ENCODE results near the gene CEP95.
"Not testable (repeated sequence)": the region's sequence is repeated elsewhere in the genome, so short reads cannot be mapped to it uniquely, and the experiment has no call there.

The CEP95 gene, protein sequence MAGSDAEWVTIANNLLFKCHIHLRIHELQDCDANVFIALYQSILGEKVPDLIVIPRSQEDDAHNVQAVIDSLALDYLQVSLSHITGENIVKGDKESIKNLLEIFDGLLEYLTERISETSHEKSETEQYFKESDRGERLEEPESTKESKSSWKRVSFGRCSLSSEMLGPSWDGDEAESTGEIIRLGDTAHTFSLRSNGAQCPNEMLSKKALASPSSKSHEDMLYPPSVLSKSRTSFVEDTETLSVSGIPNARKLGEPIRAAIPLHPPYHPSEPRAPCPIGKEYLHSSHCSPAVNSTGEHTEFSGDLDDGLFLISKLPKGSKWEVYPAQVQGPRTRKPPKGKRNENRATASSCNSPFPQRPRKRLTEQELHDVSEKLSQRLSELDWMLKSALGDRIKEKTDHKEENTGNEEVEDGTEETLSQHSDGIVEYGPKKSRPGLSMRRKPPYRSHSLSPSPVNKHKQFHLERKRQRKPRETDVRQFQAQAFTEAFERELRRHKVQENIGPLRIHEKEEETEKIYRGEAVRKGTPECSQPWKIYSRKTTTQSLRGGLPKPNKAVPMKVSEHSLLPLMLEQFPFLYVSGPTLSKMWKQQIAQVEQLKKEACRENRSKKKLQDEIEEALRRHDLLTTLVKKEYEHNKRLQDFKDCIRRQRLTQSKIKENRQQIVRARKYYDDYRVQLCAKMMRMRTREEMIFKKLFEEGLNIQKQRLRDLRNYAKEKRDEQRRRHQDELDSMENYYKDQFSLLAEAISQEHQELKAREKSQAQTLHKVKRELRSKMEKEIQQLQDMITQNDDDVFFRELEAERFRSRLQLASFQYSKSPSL

DNA sequence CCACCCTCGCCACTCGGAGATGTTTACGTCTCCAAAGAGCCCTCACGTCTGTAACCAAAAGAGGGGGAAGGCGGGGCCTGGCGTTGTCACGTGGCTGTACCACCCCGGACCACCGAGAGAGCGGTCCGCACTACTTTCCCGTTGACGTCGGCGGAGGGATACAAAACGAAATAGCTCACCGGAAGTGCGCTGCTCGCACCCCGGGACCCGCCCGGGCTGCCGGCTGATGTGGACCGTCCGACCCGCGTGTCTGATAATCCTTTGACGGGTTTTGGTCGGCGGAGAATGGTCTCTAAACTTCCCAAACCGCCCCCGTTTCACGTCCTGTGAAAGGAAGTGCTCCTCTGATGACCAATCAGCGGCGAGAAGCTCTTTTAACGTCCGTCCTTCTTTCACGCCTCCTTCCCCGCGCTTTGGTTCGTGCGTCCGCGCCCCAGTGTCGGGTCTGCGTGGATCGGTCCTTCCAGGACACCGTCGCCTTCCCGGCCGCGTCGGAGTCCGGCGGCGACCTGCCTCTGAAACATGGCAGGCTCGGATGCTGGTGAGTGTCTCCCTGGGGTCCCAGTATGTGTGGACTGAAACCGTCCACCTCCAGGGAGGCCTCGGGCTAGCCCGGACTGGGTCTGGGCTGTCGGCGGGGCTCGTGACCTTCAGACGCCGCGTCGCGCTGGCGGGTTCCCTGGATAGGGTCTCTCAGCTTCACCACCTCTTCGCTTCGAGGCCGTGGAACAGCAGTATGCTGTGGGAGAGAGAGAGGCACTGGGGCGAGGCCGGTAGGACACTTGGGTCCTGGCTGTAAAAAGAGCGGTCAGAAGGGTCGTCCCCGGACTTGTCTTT is at the start of gene CEP95:
CEP95 (plus strand) TSS at position 402 of the 837 bp plus-strand sequence; CDS start at position 523, 121 bp downstream.
- DNase-seq = peak; percentile 95

DNA sequence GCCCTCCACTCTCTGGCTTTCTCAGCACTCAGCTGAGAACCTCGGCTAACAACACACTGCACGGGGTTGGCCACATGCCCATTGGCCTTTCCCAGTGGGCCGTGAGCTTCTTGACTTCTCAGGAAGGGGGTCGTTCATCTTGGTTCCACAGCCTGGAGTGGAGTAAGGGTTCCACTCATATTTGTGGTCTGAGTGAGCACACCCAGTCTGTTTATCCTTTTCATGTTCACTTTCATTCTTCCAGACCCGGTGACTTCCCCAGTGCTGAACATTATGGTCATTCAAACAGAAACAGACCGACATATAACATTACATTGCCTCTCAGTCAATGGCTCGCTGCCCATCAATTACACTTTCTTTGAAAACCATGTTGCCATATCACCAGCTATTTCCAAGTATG is 49.6 kb upstream of the CEP95 start:
- DNase-seq = no peak

DNA sequence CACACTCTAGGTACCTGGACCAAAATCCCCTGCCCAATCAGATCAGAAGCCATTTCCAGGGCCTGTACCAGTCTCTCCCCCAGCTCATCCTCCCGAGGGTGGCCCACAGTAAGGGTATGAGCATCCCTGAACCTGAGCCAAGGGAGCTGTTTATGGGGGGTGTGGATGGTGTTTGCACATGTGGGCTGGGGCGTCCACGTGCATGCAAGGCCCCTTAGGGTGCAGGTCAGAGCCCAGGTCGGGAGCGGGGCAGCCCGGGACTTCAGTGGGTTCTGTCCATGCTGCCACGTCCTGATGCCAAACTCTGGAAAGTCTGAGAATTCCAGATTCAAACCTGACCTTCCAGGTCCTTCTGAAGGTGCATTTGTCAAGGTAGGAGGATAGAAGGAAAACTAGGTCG is 48.0 kb upstream of the CEP95 start:
- DNase-seq = no peak

DNA sequence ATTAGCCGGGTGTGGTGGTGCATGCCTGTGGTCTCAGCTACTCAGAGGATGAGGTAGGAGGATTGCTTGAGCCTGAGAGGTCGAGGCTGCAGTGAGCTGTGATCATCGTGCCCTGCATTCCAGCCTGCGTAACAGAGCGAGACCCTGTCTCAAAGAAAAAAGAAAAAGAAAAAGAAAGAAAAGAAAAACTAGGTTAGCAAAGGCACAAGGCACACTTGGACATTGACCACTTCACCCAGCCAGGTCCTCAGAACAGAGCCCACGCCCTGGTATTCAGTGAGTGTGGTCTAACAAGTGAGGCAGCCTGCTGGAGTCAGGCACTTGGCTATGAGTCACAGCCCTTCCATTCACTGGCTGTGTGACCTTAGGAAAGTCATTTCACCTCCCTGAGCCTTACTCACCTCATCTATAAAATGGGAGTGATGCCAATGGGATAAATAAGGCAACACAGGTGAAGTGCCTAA is 47.5 kb upstream of the CEP95 start:
- no peak for DNase-seq

DNA sequence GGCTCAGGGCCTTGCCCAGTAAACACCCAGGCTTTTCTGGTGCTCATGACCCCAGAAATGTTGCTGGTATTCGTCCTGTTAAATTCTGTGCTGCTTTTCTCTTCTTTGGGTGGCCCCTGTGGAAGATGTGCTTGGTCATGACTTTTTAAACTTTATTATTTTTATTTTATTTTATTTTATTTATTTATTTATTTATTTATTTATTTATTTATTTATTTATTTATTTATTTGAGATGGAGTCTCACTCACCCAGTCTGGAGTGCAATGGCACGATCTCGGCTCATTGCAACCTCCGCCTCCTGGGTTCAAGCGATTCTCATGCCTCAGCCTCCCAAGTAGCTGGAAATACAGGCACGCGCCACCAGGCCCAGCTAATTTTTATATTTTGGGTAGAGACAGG is 47.0 kb upstream of the CEP95 start:
- not testable (repeated sequence) for DNase-seq

DNA sequence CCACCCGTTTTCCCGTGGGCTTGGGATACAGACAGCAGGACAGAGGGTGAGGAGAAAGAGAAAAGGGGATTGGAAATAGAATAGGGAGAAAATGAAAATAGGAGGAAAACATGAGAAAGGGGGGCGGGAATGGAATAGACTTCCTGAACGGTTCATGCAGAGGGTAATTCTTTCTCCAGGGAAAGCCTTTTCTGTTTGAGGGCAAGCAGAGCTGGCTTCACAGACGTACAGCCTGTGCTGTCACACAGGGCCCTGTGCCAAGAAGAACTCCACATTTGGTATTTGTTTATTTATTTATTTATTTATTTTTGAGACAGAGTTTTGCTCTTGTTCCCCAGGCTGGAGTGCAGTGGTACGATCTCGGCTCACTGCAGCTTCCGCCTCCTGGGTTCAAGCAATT is 45.8 kb upstream of the CEP95 start:
- no peak for DNase-seq

DNA sequence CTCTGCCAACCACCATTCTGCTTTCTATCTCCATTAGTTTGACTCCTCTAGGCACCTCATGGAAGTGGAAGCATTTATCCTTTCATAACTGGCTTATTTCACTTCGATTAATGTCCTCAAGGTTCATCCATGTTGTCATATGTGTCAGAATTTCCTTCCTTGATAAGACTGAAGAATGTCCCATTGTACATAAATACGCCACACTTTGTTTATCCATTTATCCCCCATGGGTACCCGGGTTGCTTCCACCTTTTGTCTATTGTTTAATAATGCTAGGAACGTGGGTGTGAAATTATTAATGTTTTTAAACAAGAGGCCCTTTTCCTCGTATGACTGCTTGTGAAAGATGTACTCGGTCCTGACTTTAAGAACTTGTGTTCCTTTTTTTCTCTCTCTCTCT is 45.0 kb upstream of the CEP95 start:
- DNase-seq = no peak

DNA sequence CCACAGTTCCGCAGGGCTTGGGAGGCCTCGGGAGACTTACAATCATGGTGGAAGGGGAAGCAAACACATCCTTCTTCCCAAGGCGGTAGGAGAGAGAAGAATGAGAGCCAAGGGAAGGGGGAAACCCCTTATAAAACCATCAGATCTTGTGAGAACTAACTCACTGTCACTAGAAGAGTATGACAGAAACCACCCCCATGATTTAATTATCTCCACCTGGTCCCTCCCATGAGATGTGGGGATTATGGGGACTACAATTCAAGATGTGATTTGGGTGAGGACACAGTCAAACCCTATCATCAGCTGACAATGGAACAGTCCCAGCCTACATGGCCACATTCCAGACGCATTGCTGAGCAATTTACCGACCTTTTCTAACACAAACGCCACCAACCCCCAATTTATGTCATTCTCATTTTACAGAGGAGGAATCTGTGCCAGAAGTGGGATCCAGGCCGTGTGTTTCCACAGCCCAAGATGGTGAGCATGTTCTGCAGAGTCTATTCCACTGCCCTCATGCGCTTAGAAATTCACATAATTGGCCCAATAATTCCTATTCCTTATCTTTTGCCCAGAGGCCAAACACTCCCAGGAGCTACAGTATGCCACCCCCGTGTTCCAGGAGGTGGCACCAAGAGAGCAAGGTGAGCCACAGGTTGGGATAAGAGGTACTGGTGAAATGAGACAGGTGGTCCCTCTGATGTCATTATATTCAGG is 40.6 kb upstream of the CEP95 start:
- no peak for DNase-seq

DNA sequence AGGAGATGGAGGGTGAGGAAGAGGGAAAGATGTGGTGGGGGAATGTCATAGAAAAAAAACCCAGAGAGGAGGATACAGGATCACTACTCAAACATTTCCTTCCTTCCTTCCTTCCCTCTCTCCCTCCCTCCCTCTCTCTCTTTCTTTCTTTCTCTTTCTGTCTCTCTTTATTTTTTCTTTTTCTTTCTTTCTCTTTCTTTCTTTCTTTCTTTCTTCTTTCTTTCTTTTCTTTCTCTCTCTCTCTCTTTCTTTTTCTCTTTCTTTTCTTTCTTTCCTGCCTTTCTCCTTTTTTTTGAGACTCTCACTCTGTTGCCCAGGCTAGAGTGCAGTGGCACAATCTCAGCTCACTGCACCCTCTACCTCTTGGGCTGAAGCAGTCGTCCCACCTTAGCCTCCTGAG is 39.9 kb upstream of the CEP95 start:
- DNase-seq = not testable (repeated sequence)

DNA sequence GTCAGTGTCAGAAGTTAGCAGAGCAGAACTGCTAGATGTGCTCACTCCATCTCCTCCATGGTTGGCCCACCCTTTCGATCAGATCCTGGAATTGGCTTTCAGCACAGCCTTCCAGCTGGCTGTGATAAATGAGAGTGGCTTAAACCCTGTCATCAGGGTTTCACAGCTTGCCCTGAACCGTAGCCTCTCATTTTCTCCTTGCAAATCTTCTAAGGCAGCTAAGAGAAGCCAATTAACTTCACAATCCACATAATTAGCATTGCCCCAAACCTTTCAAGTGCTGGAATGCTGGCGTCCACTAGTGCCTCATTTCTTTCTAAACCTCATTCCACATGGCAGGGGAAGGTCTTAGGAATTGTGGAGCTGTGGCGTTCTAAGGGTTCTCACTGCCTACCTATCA is 36.2 kb upstream of the CEP95 start:
- no peak for DNase-seq

DNA sequence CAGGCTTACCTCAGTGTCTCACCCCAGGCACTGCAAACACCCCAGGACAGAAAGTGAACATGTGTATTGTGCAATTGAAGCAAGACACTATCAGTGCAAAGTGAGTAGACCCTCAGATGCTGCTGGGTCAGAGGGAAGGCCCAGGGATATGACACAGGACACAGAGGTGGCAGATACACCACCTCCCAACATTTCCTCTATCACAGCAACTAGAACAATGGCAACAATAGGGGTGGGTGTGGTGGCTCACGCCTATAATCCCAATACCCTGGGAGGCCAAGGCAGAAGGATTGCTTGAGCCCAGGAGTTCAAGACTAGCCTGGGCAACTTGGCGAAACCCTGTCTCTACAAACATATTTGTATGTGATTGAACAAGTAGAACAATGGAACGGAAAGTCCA is 35.3 kb upstream of the CEP95 start:
- DNase-seq = no peak

DNA sequence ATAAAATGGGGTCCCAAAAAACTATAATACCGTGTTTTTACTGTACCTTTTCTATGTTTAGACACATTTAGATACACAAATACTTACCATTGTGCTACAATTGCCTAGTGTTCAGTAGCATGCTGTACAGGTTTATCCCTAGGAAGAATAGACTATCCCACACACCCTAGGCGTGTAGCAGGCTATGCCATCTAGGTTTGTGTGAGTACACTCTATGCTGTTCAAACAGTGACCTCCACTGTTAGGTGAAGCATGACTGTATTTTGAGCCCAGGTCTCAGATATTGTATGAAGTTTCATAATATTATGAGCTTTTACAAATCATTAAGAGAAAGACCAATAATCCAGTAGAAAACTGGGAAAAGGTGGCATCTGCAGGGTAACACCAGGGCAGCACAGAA is 34.2 kb upstream of the CEP95 start:
- no peak for DNase-seq

DNA sequence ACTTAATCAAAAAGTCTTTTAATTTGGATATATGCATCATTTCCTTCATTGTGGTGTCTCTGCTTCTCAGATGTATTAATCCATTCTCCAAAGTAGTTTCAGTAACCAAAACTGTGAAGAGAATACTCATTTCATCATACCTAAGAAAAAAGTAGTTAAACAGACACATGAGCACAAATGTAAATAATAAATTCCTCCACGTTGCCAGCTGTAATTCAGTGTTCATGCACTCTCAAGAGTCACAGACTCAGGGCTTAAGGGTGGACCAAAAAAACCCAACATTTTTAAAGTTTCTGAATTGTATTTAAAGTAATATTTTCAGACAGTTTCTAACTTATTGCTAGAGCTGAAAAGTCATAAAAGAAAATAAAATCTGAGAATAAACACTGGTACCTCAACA is 28.9 kb upstream of the CEP95 start:
- no peak for DNase-seq

DNA sequence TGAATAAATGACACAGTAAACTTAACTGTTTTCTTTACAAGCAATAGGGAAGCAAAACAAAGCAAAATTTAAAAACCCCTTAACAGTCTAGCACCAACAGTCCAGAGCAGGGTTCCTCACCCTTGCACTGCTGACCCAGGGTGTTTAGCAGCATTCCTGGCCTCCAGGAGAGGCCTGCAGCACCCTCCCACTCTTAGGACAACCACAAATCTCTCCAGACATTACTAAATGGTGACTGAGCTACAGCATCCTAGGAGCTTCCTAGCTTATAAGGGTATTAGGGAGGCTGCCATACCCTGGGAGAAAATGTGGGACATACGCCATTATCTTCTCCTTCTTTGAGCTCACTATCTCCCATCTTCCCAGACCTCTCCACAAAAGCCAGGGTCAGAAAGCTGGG is 25.8 kb upstream of the CEP95 start:
- DNase-seq = no peak

DNA sequence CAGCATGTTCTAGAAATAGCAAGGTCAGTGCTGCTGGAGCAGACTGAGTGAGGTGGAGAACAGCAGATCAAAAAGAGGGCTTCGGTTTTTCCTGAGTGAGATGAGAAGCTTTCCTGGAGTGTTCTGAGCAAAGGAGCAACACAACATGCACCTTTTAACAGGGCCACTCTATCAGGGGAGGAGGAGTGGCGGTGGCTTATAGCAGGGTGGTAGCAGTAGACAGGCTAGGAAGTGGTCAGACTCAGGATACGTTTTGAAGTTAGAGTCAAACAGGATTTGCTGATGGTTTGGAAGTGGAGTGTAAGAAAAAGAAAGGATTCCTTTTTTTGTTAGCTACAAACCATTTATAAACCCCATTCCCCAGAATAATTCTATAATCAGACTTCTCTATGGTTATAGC is 22.4 kb upstream of the CEP95 start:
- no peak for DNase-seq

DNA sequence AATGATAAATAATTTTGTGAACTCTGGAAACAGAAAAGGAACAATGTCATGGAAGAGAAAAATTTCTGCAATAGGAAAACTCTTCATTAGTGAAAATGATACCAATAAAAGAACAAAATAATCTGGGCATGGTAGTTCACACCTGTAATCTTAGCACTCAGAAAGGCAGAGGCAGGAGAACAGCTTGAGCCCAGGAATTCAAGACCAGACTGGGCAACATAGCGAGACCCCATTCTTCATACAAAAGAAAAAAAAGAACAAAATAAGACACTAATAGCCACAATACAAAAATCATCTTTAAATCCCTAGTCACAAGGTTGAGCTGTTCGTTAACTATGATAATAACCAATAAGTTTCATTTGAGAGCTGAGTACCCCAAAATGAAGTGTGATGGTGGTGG is 18.5 kb upstream of the CEP95 start:
- DNase-seq = no peak

DNA sequence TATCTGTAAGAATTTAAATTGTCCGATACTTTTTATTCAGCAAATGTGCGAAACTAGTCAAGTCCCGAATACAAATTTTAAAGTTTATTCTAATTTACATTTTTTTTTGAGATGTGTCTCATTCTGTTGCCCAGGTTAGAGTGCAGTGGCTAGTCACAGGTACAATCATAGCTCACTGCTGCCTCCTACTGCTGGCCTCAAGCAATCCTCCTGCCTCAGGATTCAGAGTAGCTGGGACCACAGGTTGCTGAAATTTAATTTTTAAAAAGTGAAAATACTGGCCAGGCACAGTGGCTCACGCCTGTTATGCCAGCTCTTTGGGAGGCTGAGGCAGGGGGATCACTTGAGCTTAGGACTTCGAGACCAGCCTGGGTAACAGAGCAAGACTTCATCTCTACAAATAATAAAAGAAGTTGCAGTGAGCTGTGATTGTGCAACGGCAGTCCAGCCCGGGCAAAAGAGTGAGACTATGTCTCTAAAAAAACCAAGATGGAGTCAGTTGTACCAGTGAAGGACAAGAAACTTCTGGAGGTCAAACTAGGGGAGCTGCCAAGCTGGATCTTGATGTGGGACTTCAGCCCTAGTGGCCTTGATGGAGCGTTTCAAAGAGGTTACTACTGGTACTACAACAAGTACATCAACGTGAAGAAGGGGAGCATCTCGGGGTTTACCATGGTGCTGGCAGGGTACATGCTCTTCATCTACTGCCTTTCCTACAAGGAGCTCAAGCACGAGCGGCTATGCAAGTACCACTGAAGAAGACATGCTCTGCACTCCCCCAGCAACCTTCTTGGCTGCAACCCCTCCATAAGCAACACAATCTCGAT is 15.5 kb upstream of the CEP95 start:
- no peak for DNase-seq

DNA sequence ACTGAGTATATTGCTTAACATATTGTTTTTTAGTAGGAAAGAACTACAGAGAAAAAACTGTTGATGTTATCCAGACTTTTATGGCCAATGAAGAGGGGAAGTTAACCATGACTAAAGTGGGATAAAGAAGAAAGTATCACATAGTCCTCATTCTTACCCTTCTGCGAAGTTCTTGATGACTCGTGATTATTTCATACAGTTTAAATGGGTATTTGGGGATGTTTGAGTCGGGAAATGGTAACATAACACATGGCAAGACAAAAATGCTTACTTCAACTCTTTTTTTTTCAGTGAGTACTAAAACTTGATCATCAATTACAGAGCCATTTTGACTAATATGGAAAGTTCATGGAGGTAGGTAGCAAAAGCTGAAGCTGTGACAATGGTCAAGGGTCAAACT is 14.8 kb upstream of the CEP95 start:
- no peak for DNase-seq

DNA sequence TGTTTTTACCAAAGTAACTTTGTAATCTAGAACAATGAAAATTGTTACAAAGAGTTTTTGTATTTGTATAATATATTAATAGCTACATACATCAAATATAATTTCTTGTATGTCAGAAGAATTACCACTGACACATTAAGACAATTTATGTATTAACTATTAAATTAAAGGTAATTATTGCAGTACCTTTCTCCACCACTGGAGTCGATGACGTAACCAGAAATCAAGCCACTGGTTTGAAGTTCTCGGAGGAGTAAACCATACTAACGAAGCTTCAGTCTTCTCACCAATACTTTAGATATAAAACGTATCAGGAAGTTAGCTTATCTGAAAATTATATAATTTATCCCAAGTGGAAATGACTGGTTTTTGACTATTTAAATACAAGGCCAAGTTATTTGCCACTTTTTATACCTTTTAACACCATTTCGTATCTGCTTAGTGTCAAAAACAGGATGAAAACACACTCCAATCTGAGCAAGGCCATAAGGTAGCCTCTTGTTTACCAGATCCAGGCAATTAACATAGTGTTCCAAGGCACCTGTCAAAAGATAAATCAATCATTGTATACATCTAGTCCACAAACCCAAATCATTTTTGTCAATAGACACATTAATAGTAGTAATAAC is 14.2 kb upstream of the CEP95 start:
- no peak for DNase-seq

DNA sequence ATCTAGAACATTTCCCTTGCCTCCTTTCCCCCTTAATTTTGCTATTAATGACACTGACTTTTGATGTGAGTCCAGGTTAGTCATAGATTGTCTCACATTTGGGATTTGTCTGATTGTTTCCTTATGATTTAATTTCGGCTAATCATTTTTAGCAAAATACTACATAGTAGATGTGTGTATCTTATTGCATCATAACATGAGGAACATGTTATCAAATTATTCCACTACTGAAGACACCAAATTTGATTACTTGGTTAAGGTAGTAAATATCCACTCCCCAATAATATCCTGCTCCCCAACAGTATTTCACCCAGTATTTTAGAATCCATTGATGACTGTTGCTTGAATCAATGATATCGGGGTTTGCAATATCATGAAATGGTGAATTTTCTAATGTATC is 12.7 kb upstream of the CEP95 start:
- DNase-seq = no peak

DNA sequence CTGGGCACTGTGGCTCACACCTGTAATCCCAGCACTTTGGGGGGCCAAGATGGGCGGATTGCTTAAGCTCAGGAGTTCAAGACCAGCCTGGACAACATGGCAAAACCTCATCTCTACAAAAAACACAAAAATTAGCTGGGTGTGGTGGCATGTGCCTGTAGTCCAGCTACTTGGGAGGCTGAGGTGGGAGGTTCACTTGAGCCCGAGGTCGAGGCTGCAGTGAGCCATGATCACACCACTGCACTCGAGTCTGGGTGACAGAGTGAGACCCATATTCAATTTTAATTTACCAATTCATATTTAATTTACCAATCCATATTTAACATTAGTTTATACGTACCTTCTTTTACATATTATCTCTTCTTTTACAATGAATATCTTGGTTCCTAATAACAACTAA is 11.5 kb upstream of the CEP95 start:
- DNase-seq = not testable (repeated sequence)
